Ishikawa (cell line): ENCODE results near the gene APOBEC4.

Experiments
- EGR1 ChIP-seq: IDR thresholded peaks from 2 replicates; pipeline ENCODE4 v1.6.1; 2012
- FOXM1 ChIP-seq: IDR thresholded peaks from 2 replicates; pipeline ENCODE4 v1.6.1; 2012; ENCODE audit warnings: low read depth, borderline replicate concordance
- NFIC ChIP-seq: IDR thresholded peaks from 2 replicates; pipeline ENCODE4 v1.6.1; 2012
- TCF12 ChIP-seq: IDR thresholded peaks from 2 replicates; pipeline ENCODE4 v1.6.1; 2012; ENCODE audit warnings: low read depth
- YY1 ChIP-seq: IDR thresholded peaks from 2 replicates; pipeline ENCODE4 v1.6.1; 2012; ENCODE audit warnings: low read depth
- TF ChIP-seq, protein P1 (sequence below): IDR thresholded peaks from 2 replicates; pipeline ENCODE4 v1.6.1; 2012; ENCODE audit warnings: low read depth, mild to moderate bottlenecking

DNA sequence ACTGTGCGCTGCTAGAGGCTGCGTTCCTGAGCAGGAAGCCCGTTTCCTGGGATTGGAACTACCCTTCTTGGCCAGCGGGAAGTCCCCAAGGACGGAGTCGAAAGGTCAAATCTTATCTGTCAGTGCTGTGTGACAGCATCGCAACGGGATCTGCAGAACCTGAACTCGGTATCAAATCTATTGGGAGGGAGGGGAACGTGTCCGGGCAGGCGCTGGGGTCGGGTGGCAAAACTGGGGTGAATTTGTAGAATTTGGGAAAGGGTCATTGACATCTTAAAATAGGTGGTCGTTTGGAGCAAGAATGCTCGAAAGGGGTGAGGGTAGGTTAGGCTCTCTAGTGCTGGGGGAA, 16.8 kb downstream of the APOBEC4 start:
- TF ChIP-seq YY1 (no peak), TCF12 (no peak), EGR1 (no peak), FOXM1 (no peak), NFIC (no peak)
- TF ChIP-seq, protein P1, sequence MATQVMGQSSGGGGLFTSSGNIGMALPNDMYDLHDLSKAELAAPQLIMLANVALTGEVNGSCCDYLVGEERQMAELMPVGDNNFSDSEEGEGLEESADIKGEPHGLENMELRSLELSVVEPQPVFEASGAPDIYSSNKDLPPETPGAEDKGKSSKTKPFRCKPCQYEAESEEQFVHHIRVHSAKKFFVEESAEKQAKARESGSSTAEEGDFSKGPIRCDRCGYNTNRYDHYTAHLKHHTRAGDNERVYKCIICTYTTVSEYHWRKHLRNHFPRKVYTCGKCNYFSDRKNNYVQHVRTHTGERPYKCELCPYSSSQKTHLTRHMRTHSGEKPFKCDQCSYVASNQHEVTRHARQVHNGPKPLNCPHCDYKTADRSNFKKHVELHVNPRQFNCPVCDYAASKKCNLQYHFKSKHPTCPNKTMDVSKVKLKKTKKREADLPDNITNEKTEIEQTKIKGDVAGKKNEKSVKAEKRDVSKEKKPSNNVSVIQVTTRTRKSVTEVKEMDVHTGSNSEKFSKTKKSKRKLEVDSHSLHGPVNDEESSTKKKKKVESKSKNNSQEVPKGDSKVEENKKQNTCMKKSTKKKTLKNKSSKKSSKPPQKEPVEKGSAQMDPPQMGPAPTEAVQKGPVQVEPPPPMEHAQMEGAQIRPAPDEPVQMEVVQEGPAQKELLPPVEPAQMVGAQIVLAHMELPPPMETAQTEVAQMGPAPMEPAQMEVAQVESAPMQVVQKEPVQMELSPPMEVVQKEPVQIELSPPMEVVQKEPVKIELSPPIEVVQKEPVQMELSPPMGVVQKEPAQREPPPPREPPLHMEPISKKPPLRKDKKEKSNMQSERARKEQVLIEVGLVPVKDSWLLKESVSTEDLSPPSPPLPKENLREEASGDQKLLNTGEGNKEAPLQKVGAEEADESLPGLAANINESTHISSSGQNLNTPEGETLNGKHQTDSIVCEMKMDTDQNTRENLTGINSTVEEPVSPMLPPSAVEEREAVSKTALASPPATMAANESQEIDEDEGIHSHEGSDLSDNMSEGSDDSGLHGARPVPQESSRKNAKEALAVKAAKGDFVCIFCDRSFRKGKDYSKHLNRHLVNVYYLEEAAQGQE = no peak
